Hepatocyte (in vitro differentiated cells): ENCODE data around the gene UVRAG. TPM values are rescaled to one million over a fixed set of nuclear protein-coding genes. Genes with fewer than 3 reads are reported as not detected.

Experiments used
- DNase-seq: peaks from one replicate; pipeline ENCODE4 v3.0.0-alpha.2; 2016; ENCODE audit warnings: low spot score
- H2AFZ ChIP-seq: fragments of 200-600 bp; sonication (generic); 2 replicates; pipeline ENCODE4 v1.6.0; 2016; ENCODE audit warnings: antibody characterized with exemption, mild to moderate bottlenecking
- H3K27ac ChIP-seq: fragments of 200-600 bp; sonication (generic); 2 replicates; pipeline ENCODE4 v1.5.1; 2016; ENCODE audit warnings: mild to moderate bottlenecking
- H3K27me3 ChIP-seq: fragments of 200-600 bp; sonication (generic); 2 replicates; pipeline ENCODE4 v1.6.1; 2016
- H3K36me3 ChIP-seq: fragments of 200-600 bp; sonication (generic); replicated peaks from 2 replicates; pipeline ENCODE4 v1.5.1; 2016; ENCODE audit warnings: low read depth; ENCODE audit not compliant: insufficient read depth
- H3K4me1 ChIP-seq: fragments of 200-600 bp; sonication (generic); 2 replicates; pipeline ENCODE4 v1.5.1; 2016; ENCODE audit warnings: mild to moderate bottlenecking, moderate library complexity; ENCODE audit not compliant: insufficient read depth
- H3K4me2 ChIP-seq: fragments of 200-600 bp; sonication (generic); 2 replicates; pipeline ENCODE4 v1.6.0; 2016
- H3K4me3 ChIP-seq: fragments of 200-600 bp; sonication (generic); 2 replicates; pipeline ENCODE4 v1.5.1; 2016; ENCODE audit warnings: mild to moderate bottlenecking
- H3K79me2 ChIP-seq: fragments of 200-600 bp; sonication (generic); 2 replicates; pipeline ENCODE4 v1.6.0; 2017; ENCODE audit warnings: mild to moderate bottlenecking
- H3K9me2 ChIP-seq: fragments of 200-600 bp; sonication (generic); replicated peaks from 2 replicates; pipeline ENCODE4 v1.6.0; 2017; ENCODE audit warnings: mild to moderate bottlenecking; ENCODE audit not compliant: insufficient read depth
- H3K9me3 ChIP-seq: fragments of 200-600 bp; sonication (generic); 2 replicates; pipeline ENCODE4 v1.5.1; 2016; ENCODE audit warnings: low read depth, mild to moderate bottlenecking
- H4K20me1 ChIP-seq: fragments of 200-600 bp; sonication (generic); 2 replicates; pipeline ENCODE4 v1.6.0; 2016; ENCODE audit warnings: mild to moderate bottlenecking; ENCODE audit not compliant: insufficient read depth, poor library complexity, severe bottlenecking
- EZH2 ChIP-seq: fragments of 200-600 bp; sonication (generic); IDR thresholded peaks from 2 replicates; pipeline ENCODE4 v1.6.1; 2016; ENCODE audit warnings: antibody characterized with exemption, mild to moderate bottlenecking, borderline replicate concordance
- EZH2phosphoT487 ChIP-seq: fragments of 200-600 bp; sonication (generic); IDR thresholded peaks from one replicate; pipeline ENCODE4 v1.6.1; 2018; ENCODE audit warnings: antibody characterized with exemption, mild to moderate bottlenecking, low read depth, moderate library complexity; ENCODE audit not compliant: unreplicated experiment, severe bottlenecking
- WGBS: methylation state at CpG from one replicate; pipeline ENCODE4 v1.1.6; 2016; ENCODE audit warnings: low lambda C conversion rate; ENCODE audit errors: missing lambda C conversion rate; 5-methylcytosine and 5-hydroxymethylcytosine counted together
- polyA plus RNA-seq: library from polyadenylated mRNA; unstranded; fragments of >200 nt; fragmentation: Nextera tagmentation; extraction: Ambion mirVana; gene quantifications from 2 replicates; pipeline ENCODE4 v1.2.1, GENCODE V29; 2016
- total RNA-seq: library from RNA; depleted of rRNA; stranded (reverse); fragments of >200 nt; gene quantifications from 2 replicates; pipeline ENCODE4 v1.2.3, GENCODE V29; 2014
- TF ChIP-seq, protein P1 (sequence below): fragments of 200-600 bp; sonication (generic); IDR thresholded peaks from 2 replicates; pipeline ENCODE4 v1.5.1; 2016; ENCODE audit warnings: antibody characterized with exemption, mild to moderate bottlenecking; ENCODE audit not compliant: poor library complexity

The UVRAG gene
- total and polyA plus RNA-seq, 2 experiments from 2014 or later, result 15.3 to 36.5 TPM

DNA sequence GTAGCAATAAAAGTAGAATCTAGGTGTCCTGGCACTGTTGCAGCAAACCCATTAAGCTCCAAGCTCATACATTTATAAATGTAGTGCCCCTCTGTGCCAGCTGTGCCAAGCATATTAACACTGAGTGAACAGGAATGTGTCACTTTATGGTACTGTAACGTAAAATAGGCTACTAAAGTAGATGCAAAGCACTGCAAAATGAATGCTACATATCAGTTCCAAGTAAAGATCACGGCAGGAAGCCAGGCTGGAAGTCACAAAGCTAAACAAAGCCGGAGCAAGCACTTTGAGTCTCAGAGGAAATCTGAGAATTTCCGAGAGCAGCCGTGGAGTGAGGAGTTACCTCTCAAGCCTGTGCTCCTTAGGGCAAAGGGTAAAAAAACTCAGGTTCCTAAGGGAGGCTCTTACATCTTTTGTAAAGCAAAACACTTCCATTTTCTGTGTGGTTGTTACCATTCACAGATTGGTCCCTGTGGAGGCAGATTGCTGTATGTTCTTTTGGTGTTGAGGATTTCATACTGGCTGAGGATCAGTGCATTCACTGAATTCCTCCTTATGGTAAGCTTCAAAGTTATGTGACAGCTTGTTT, 305.6 kb downstream of the UVRAG start:
- Histone ChIP-seq H4K20me1 (no peaks in the 10 kb centered on the region), H2AFZ (no peak overlapping the region), H3K27ac (peak overlapping the region; percentile 29), H3K4me3 (no peak overlapping the region), H3K36me3 (no peaks in the 10 kb centered on the region), H3K9me2 (no peaks in the 10 kb centered on the region), H3K79me2 (no peaks in the 10 kb centered on the region), H3K4me1 (peaks cover 13% of the 10 kb centered on the region), H3K4me2 (peak overlapping the region; percentile 52), H3K9me3 (no peaks in the 10 kb centered on the region), H3K27me3 (no peaks in the 10 kb centered on the region)
- TF ChIP-seq EZH2, result no peak
- TF ChIP-seq EZH2phosphoT487, result no peak
- TF ChIP-seq, protein P1, sequence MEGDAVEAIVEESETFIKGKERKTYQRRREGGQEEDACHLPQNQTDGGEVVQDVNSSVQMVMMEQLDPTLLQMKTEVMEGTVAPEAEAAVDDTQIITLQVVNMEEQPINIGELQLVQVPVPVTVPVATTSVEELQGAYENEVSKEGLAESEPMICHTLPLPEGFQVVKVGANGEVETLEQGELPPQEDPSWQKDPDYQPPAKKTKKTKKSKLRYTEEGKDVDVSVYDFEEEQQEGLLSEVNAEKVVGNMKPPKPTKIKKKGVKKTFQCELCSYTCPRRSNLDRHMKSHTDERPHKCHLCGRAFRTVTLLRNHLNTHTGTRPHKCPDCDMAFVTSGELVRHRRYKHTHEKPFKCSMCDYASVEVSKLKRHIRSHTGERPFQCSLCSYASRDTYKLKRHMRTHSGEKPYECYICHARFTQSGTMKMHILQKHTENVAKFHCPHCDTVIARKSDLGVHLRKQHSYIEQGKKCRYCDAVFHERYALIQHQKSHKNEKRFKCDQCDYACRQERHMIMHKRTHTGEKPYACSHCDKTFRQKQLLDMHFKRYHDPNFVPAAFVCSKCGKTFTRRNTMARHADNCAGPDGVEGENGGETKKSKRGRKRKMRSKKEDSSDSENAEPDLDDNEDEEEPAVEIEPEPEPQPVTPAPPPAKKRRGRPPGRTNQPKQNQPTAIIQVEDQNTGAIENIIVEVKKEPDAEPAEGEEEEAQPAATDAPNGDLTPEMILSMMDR, result no peak
- 53% methylated on average over 5 of the region's 5 CpGs for WGBS
- no peak for DNase-seq

DNA sequence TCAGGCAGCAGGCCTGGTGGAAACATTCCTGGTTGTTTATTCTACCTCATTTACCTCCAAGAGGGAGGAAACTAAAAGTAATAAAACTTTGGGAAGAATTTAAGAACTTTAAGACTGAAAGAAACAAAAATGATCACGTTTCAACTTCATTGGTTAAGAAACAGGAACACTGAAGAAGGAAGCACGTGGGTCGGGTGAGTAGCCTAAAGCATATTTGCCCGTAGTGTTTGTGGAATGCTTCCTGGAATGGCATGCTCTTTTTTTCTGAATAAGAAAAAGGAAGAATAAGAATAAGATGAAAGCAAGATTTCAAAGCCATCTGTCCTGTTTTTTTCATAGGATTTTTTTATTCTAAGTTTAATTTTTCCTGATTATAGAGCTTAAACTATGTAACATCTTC, 308.2 kb downstream of the UVRAG start:
- TF ChIP-seq EZH2phosphoT487 (no peak), EZH2 (no peak)
- TF ChIP-seq, protein P1, result no peak
- Histone ChIP-seq H3K9me2 (no peaks in the 10 kb centered on the region), H3K79me2 (no peaks in the 10 kb centered on the region), H3K4me2 (no peak overlapping the region), H3K27ac (no peak overlapping the region), H3K4me1 (peaks cover 13% of the 10 kb centered on the region), H4K20me1 (no peaks in the 10 kb centered on the region), H2AFZ (no peak overlapping the region), H3K9me3 (no peaks in the 10 kb centered on the region), H3K4me3 (no peak overlapping the region), H3K36me3 (no peaks in the 10 kb centered on the region), H3K27me3 (no peaks in the 10 kb centered on the region)
- WGBS, result 64% methylated on average over 4 of the region's 4 CpGs
- DNase-seq, result no peak

DNA sequence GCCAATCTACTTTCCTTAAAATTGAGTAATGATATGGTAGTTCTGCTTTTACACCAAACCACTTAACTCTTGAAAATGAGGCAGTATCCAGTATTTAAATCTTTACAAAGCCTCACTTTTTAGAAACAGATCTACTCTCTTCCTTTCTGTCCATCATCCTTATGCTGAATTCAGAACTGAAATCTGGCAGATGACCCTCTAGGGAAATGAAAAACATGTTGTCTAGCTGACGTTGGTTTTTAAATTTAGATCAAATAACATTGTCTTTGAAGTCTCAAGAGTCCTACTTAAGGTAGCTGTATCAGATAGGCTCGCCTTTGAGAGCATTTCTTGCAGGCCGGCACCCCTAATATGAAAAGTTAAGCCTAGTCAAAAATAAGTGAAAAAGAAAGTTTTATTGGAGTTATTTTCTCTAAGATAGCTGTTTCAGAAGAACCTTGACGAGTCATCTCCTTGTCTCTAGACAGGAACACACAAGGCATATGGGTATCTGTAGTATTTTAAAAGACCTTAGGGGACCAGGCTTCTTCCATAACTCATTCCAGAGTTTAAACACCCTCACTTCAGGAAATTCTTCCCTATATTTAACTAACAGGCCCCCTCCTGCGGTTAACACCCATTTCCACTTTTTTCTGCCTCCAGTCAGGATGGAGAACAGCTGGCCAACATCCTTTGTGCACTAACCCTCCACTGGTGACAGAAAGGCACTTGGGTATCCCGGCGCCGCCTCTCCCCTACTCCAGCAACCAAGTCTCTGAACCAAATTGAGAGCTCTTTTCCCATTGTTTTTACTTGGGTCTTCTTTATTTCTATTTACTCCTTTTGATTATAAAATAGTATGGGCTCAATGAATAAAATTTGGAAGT, 310.1 kb downstream of the UVRAG start:
- H2AFZ ChIP-seq, result no peak overlapping the region
- H4K20me1 ChIP-seq, result no peaks in the 10 kb centered on the region
- H3K9me2 ChIP-seq, result no peaks in the 10 kb centered on the region
- no peaks in the 10 kb centered on the region for H3K27me3 ChIP-seq
- no peak overlapping the region for H3K4me3 ChIP-seq
- H3K36me3 ChIP-seq, result no peaks in the 10 kb centered on the region
- 80% methylated on average over 8 of the region's 8 CpGs for WGBS
- H3K9me3 ChIP-seq, result no peaks in the 10 kb centered on the region
- no peak overlapping the region for H3K27ac ChIP-seq
- H3K79me2 ChIP-seq, result no peaks in the 10 kb centered on the region
- no peak overlapping the region for H3K4me2 ChIP-seq
- no peak for DNase-seq
- no peak for TF ChIP-seq EZH2
- peaks cover 8% of the 10 kb centered on the region for H3K4me1 ChIP-seq

DNA sequence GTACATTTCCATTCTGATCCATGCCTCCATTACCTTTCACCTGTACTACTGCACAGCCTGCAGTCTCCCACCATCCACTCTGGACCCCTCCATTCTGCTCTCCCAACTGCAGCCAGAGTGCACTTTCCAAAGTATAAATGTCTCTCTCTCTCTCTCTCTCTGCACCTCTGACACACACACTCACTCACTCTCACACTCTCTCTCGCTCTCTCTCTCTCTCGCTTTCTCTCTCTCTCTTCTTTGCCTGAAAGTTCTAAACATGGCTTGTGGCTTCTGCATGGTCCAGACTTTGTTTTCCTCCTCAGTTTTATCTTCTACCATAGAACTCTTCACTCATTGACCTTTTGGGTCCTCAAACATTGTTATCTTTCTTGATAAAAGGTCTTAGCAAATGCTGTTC, 314.7 kb downstream of the UVRAG start:
- 94% methylated on average over 2 of the region's 2 CpGs for WGBS
- no peaks in the 10 kb centered on the region for H3K9me2 ChIP-seq
- no peak overlapping the region for H3K4me3 ChIP-seq
- H3K79me2 ChIP-seq, result no peaks in the 10 kb centered on the region
- no peaks in the 10 kb centered on the region for H4K20me1 ChIP-seq
- no peaks in the 10 kb centered on the region for H3K27me3 ChIP-seq
- no peak overlapping the region for H2AFZ ChIP-seq
- peaks cover 21% of the 10 kb centered on the region for H3K4me1 ChIP-seq
- H3K27ac ChIP-seq, result no peak overlapping the region
- H3K36me3 ChIP-seq, result no peaks in the 10 kb centered on the region
- H3K4me2 ChIP-seq, result no peak overlapping the region
- H3K9me3 ChIP-seq, result no peaks in the 10 kb centered on the region
- DNase-seq, result no peak
- TF ChIP-seq EZH2phosphoT487, result no peak
- no peak for TF ChIP-seq EZH2
- TF ChIP-seq, protein P1, result no peak
